IPS-20b (cell line): ENCODE data around the gene GLI3.

ENCODE experiments used
- H3K27ac ChIP-seq: one replicate; pipeline ENCODE4 v1.5.1; 2013; ENCODE audit warnings: low read length
- H3K27me3 ChIP-seq: 2 replicates; pipeline ENCODE4 v1.6.1; 2013; ENCODE audit warnings: mild to moderate bottlenecking, low read length, inconsistent platforms; ENCODE audit not compliant: insufficient read depth
- H3K36me3 ChIP-seq: 2 replicates; pipeline ENCODE4 v1.6.1; 2013; ENCODE audit warnings: low read depth, mild to moderate bottlenecking, inconsistent platforms, low read length, moderate library complexity; ENCODE audit not compliant: insufficient read depth
- H3K4me1 ChIP-seq: 2 replicates; pipeline ENCODE4 v1.6.1; 2013; ENCODE audit warnings: mild to moderate bottlenecking, control low read depth, inconsistent platforms, low read length, moderate library complexity; ENCODE audit not compliant: insufficient read depth
- H3K4me3 ChIP-seq: 2 replicates; pipeline ENCODE4 v1.5.1; 2013; ENCODE audit warnings: mild to moderate bottlenecking, low read length, inconsistent platforms
- H3K9ac ChIP-seq: 2 replicates; pipeline ENCODE4 v1.6.1; 2013; ENCODE audit warnings: low read depth, mild to moderate bottlenecking, inconsistent platforms, low read length, moderate library complexity
- H3K9me3 ChIP-seq: 2 replicates; pipeline ENCODE4 v1.6.1; 2013; ENCODE audit warnings: mild to moderate bottlenecking, low read depth, low read length, inconsistent platforms; ENCODE audit not compliant: insufficient read depth

GLI3 gene

GRCh38 chr7:42103020-42103419 is 134.0 kb downstream of the GLI3 start:
- peaks cover 8% of the 10 kb centered on the region for H3K4me1 ChIP-seq
- H3K4me3 ChIP-seq: no peak overlapping the region
- no peaks in the 10 kb centered on the region for H3K9me3 ChIP-seq
- no peaks in the 10 kb centered on the region for H3K27me3 ChIP-seq
- H3K9ac ChIP-seq: no peak overlapping the region
- peaks cover 4% of the 10 kb centered on the region; the same call in 1 of the 2 replicates for H3K36me3 ChIP-seq
- H3K27ac ChIP-seq: no peak overlapping the region

- Histone ChIP-seq H3K27ac (no peak overlapping the region), H3K4me3 (no peak overlapping the region), H3K9ac (no peak overlapping the region), H3K9me3 (no peaks in the 10 kb centered on the region), H3K27me3 (no peaks in the 10 kb centered on the region; the same call in 1 of the 2 replicates), H3K4me1 (peaks cover 2% of the 10 kb centered on the region; the same call in 1 of the 2 replicates), H3K36me3 (peaks cover 4% of the 10 kb centered on the region; the same call in 1 of the 2 replicates)
Observed at GRCh38 chr7:42102301-42102700, 134.7 kb downstream of the GLI3 start.

- no peaks in the 10 kb centered on the region for H3K9me3 ChIP-seq
- no peaks in the 10 kb centered on the region; the same call in 1 of the 2 replicates for H3K36me3 ChIP-seq
- H3K9ac ChIP-seq: no peak overlapping the region
- no peak overlapping the region for H3K27ac ChIP-seq
- H3K4me3 ChIP-seq: no peak overlapping the region
- H3K4me1 ChIP-seq: peaks cover 4% of the 10 kb centered on the region; the same call in 1 of the 2 replicates
- peaks cover 22% of the 10 kb centered on the region for H3K27me3 ChIP-seq
Observed at GRCh38 chr7:42100156-42100508, 136.9 kb downstream of the GLI3 start.

GRCh38 chr7:42099470-42100155 is 137.4 kb downstream of the GLI3 start:
- Histone ChIP-seq H3K27me3 (peaks cover 27% of the 10 kb centered on the region), H3K4me1 (peaks cover 4% of the 10 kb centered on the region; the same call in 1 of the 2 replicates), H3K9ac (no peak overlapping the region), H3K36me3 (no peaks in the 10 kb centered on the region; the same call in 1 of the 2 replicates), H3K27ac (no peak overlapping the region), H3K9me3 (no peaks in the 10 kb centered on the region), H3K4me3 (no peak overlapping the region)

GRCh38 chr7:42099066-42099465 is 137.9 kb downstream of the GLI3 start:
- Histone ChIP-seq H3K4me3 (no peak overlapping the region), H3K9ac (no peak overlapping the region), H3K4me1 (peaks cover 4% of the 10 kb centered on the region; the same call in 1 of the 2 replicates), H3K27me3 (peaks cover 32% of the 10 kb centered on the region), H3K36me3 (no peaks in the 10 kb centered on the region; the same call in 1 of the 2 replicates), H3K9me3 (no peaks in the 10 kb centered on the region), H3K27ac (no peak overlapping the region)

- Histone ChIP-seq H3K4me3 (no peak overlapping the region), H3K27ac (no peak overlapping the region), H3K36me3 (no peaks in the 10 kb centered on the region; the same call in 1 of the 2 replicates), H3K9me3 (no peaks in the 10 kb centered on the region), H3K4me1 (peaks cover 4% of the 10 kb centered on the region; the same call in 1 of the 2 replicates), H3K27me3 (peaks cover 45% of the 10 kb centered on the region), H3K9ac (no peak overlapping the region)
Observed at GRCh38 chr7:42097752-42098151, 139.3 kb downstream of the GLI3 start.

GRCh38 chr7:42096681-42097561 is 140.1 kb downstream of the GLI3 start:
- H3K4me1 ChIP-seq: peaks cover 8% of the 10 kb centered on the region
- no peak overlapping the region for H3K9ac ChIP-seq
- no peak overlapping the region for H3K27ac ChIP-seq
- peaks cover 54% of the 10 kb centered on the region for H3K27me3 ChIP-seq
- H3K9me3 ChIP-seq: no peaks in the 10 kb centered on the region
- H3K36me3 ChIP-seq: no peaks in the 10 kb centered on the region
- no peak overlapping the region for H3K4me3 ChIP-seq

GRCh38 chr7:42096268-42096667 is 140.7 kb downstream of the GLI3 start:
- Histone ChIP-seq H3K9ac (no peak overlapping the region), H3K4me3 (no peak overlapping the region), H3K9me3 (no peaks in the 10 kb centered on the region), H3K27me3 (peaks cover 55% of the 10 kb centered on the region), H3K27ac (no peak overlapping the region), H3K36me3 (no peaks in the 10 kb centered on the region), H3K4me1 (peaks cover 10% of the 10 kb centered on the region)

GRCh38 chr7:42095791-42096190 is 141.2 kb downstream of the GLI3 start:
- H3K9me3 ChIP-seq: no peaks in the 10 kb centered on the region
- H3K9ac ChIP-seq: no peak overlapping the region
- H3K4me1 ChIP-seq: peaks cover 15% of the 10 kb centered on the region
- no peak overlapping the region for H3K4me3 ChIP-seq
- no peaks in the 10 kb centered on the region for H3K36me3 ChIP-seq
- H3K27ac ChIP-seq: no peak overlapping the region
- H3K27me3 ChIP-seq: peaks cover 60% of the 10 kb centered on the region

GRCh38 chr7:42093349-42093905 is 143.6 kb downstream of the GLI3 start:
- Histone ChIP-seq H3K9ac (no peak overlapping the region), H3K27me3 (peaks cover 84% of the 10 kb centered on the region), H3K4me1 (peaks cover 23% of the 10 kb centered on the region), H3K27ac (no peak overlapping the region), H3K4me3 (no peak overlapping the region), H3K36me3 (no peaks in the 10 kb centered on the region), H3K9me3 (no peaks in the 10 kb centered on the region)

GRCh38 chr7:42091461-42092291 is 145.3 kb downstream of the GLI3 start:
- Histone ChIP-seq H3K4me1 (peaks cover 21% of the 10 kb centered on the region), H3K36me3 (no peaks in the 10 kb centered on the region), H3K27ac (no peak overlapping the region), H3K4me3 (peak overlapping the region; percentile 54), H3K9ac (peak overlapping the region; percentile 43; the same call in 1 of the 2 replicates), H3K27me3 (peaks cover 95% of the 10 kb centered on the region), H3K9me3 (no peaks in the 10 kb centered on the region)
